GM21515 (cell line): ENCODE measurements around the gene TRABD2A.

Source experiments
- ATAC-seq: cut with Tn5 transposase; IDR thresholded peaks from one replicate; pipeline ENCODE4 v1.9.1; 2021; ENCODE audit not compliant: unreplicated experiment

TRABD2A gene

DNA sequence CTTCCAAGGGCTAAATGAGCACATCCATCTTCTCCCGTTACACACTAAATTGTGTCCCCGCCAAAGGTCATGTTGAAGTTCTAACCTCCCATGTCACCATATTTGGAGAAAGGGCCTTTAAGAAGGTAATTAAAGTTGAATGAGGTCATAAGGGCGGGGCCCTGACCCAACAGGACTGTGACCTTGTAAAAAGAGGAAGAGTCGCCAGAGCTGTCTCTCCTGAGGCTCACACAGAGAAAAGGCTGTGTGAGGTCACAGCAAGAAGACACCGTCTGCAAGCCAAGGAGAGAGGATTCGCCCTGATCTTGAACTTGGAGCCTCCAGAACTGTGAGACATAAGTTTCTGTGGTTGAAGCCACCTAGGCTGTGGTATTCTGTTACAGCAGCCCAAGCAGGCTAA, 24.1 kb downstream of the TRABD2A start:
- no peak for ATAC-seq

DNA sequence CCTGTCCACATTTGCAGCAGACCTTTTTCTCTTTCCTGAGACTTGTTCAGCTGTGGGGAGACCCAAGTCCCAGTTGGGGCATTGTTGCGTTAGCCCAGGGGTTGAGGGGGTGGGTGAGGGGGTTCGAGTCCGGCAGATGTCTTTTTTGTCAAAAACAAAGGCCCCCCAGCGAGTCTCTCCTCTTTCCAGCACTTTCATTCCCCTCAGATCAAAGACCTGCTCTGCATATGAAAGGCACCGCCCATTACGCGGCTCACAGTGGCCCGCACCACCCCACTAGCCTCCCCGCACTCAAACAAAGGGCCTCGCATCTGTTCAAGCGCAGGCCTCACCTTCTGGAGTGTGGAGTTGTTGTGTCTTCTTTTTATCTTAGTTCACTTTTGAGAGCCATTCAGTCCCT, 25.2 kb downstream of the TRABD2A start:
- ATAC-seq: no peak

DNA sequence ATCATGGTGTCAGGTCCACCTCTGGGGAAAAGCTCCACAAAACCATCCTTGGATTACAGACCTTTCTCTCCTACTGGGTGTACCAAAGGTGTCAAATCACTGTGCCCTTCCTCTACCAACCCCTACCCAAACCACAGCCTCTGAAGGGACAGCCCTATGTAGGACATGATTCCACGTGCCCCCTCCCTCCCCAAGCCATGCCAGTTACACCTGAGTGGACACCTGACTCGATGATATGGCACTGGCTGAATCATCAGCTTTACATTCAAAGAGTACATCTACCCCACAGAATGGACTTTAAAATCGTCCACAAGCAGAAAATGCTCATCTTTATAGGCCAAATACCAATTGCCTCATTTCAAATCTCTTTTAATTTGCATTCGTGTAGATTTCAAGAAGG, 26.0 kb downstream of the TRABD2A start:
- ATAC-seq: no peak

DNA sequence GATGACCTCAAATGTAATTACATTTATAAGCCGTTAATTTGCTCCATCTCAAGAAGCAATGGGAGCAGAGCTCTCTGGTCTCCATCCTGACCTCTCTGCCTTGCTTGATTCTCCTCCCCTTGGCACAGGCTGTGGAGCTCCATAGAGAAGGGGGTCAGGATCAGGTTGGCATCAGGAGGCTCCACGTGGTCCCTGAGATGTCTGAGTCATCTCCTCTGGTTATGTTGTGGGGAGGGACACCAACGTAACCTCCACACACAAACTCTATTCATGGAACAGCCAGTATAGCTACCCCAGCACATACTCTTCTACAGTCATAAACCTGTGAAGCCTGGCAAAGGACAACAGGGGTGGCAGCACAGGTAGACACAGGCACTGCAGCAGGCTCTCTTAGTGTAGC, 29.0 kb downstream of the TRABD2A start:
- no peak for ATAC-seq

DNA sequence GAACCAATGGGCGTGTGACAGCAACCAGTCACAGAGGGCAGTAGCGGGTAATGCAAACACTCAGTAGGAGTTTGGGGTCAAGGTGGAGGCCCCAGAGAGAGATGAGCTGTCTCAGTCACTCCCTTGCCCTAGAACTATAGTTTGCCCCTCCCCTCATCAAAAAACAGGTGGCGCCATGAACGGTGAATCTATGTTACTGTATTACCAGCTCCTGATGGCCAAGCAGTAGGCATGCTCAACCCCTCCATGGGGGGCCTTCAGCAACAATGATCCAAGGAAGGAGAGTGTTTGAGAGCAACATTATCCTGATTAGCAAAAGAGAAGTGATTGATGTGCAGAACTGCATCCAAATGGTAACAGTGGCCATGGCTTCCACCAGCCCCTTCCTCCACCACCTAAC, 30.4 kb downstream of the TRABD2A start:
- no peak for ATAC-seq

DNA sequence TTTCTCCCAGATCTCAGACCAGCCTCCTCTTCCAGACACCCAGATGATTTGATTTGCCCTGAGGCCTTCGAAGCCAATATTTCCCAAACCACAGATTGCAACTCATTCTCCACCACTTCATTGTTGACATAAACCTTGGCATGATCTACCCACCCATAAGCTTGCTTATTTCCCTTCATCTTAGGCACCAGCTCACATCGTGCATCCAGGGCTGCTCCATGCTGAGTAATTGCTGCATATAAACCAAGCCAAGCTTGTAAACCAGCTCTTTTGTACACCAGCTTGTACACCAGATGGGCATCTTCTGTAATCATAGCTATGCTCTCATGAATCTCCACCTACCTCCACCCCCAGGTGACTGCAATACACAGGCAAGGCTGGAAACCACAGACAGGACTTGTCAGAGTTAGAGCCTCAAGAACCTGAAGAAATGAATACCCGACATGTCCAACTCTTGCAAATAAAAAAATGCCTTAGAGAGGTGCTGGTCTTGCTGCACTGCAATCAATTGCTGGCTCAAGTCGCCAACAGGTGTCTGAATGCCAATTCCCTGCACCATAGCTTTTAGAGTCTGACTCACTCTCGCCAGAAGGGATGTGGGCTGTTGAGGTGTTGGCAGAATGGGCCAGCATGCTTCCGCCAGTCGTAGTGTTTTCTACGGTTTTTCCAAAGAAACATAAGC, 31.5 kb downstream of the TRABD2A start:
- no peak for ATAC-seq

DNA sequence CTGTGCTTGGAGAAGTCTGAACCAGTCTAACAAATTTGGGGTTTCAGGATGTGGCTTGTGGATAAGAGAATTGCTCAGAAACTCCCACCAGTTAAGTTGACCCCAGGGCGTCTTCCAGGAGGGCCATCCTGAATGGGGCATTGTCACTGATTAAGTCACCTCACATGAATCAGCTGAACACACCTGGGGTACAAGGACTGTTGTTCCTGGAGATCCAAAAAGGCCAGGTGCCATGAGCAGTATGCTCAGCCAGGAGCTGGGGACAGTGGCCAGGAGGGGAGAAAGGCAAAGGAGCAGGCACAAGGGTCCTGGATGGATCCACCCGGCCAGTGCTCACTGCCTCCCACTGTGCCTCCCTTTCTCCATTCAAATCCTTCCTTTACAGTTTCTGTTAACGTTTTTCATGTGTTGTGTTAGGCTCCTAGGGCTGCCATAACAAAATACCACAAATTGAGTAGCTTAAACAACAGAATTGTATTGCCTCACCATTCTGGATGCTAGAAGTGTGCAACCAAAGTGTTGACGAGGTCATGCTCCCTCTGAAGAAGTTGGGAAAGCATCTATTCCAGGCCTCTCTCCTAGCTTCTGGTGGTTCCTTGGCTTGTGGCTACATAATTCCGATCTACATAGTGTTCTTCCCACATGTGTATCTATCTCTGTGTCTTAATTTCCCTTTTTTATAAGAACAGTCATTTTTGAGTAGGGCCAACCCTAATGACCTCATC, 33.4 kb downstream of the TRABD2A start:
- no peak for ATAC-seq

DNA sequence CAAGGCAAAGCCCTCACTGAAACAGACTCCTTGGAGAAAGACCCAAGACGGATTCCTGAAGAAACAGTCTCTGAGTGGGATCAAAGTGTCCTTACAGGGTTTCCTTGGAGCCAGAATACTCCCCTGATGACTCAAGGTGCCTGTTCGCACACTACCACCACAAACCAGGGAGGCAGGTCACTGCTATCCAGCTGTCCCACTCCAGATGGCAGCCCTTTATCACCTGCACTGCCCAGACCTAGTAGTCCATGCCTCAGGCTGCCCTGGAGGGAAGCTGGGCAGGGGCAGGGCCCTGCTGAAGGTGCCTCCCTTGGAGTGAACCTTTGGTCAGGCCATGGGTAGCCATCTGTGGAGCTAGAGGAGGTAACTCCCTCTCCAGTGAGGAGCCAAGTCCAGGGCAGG, 34.1 kb downstream of the TRABD2A start:
- ATAC-seq: no peak

DNA sequence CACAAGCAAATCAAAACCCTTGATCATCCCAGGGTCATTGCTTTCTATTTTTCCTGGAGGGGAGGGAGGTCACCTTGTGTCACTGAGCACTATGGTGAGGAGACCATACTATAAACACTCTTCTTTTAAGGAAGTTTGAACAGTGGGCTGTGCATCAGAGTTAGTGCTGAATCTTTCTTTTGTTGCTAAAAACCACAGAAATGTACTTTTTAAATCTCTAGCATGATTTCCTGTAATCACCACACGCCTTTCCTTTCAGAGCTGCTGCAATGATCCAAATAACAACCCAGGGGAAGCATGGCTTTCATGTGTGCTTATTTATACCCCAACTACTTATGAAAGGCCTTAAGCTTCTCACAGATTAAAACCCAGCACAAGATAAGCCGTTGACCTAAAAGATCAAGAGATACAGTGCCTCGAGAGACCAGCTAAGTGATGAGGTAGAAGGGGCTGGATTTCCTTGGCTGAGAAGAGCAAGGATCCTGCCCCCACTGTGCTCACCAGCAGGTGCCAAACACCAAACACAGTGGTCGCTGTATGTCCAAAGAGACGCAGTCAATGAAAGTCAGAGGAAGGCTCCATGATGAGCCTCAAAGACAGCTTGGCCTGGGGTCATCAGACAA, 34.7 kb downstream of the TRABD2A start:
- no peak for ATAC-seq

DNA sequence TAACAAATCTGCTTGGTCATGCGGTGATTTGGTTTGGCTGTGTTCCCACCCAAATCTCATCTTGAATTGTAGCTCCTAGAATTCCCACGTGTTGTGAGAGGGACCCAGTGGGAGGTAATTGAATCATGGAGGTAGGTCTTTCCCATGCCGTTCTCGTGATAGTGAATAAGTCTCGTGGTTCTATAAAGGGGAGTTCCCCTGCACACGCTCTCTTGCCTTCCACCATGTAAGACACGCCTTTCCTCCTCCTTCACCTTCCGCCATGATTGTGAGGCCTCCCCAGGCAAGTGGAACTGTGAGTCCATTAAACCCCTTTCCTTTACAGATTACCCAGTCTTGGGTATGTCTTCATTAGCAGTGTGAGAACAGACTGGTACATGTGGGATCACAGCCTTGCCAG, 36.7 kb downstream of the TRABD2A start:
- no peak for ATAC-seq

DNA sequence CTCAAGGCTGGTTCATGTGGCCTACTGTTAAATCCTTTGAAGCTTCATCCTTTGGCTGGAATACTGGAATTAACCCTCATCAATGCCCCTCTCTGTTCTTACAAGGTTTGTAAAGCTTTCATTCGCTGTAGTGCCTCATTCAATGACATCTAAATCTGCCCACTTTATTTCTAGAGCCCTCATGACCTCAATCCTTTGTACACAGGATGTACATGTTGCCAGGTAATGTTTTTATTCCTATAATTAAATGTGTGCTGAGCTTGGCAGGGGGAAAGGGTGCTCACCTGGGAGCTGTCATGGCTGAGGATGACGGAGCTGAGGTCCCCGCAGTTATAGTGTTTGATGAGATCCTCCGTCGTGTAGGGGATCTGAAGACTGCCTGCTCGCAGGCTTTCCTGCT, 39.3 kb downstream of the TRABD2A start:
- ATAC-seq: no peak

DNA sequence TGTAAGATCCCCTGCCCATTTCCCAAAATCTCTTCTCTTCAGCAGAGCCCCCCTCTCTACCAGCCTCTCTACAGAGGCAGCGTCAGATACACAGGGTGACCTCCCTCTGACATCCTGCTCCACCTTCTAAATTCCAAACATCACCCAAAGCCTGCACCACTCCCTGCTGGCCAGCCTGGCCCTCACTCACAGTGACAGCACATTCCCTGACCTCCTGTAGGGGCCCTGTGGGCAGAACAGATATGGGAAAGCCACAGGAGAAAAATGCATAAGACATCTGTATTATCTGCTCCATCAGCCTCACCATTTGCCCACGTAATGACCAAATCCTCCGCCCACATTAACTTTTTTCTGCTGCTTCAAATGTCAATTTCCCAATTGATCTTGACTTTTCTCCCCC, 40.6 kb downstream of the TRABD2A start:
- no peak for ATAC-seq

DNA sequence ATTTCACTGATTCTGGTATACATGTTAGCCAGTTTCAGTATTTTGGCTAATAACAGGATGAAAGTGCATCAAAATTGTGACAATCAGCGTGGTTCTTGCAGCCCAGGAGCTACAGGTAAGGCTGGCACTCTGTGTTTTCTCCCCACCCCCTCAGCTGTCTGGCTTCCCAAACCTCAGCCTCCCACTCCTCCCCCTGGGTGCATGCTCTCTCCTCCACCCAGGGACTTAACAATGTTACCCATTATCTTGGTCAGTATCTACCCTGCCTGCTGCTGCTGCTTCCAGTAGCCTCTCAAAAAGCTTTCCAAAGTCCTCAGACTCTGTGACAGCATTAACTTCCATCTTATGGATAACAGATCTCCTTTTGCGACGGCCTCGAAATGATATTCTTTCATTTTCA, 41.0 kb downstream of the TRABD2A start:
- no peak for ATAC-seq

DNA sequence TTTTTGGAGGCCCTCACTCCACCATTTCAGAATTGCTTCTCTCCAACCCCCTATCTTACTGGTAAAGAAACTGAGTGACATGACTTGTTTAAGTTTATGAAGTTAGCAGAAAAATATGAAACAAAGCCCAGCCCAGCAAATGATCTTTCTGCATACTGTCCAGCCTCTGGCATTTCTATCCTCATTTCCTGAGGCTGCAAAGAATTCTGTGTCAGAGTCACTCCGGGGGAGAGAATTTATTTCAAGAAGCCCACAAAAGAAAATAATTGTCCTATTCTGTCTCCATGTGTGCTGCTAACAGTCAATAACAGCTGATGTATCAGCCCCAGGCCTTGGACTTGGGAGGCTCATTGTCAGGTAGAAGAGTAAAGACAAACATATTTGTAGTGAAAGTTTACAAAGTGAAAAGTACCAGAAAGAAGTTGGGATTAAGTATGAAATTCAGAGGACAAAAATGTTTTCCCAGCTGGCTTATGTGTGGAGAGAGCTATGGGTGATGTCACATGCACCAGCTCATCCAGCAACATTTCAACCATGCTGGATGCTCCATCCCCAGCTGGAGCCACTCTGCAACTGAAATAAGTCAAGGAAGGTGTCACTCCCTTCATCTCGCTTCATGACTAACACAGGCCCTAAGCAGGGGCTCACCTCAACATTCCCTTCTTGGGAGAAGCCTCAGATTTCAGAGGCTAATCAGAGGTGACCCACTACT, 42.3 kb downstream of the TRABD2A start:
- no peak for ATAC-seq

DNA sequence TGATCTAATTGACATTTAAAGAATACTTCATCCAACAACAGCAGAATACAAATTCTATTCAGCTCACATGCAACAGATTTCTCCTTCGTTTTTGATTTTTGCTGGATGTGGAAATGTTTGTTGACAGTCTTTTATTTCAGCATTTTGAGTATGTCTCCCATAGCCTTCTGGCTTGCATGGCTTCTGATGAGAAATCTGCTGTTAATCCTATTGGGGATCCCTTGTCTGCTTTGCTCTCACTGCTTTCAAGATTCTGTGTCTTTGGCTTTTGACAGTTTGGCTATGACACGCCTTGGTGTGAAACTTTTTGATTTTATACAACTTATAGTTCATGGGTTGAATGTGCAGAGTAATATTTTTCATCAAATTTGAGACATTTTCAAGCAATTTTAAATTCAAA, 44.7 kb downstream of the TRABD2A start:
- ATAC-seq: no peak

DNA sequence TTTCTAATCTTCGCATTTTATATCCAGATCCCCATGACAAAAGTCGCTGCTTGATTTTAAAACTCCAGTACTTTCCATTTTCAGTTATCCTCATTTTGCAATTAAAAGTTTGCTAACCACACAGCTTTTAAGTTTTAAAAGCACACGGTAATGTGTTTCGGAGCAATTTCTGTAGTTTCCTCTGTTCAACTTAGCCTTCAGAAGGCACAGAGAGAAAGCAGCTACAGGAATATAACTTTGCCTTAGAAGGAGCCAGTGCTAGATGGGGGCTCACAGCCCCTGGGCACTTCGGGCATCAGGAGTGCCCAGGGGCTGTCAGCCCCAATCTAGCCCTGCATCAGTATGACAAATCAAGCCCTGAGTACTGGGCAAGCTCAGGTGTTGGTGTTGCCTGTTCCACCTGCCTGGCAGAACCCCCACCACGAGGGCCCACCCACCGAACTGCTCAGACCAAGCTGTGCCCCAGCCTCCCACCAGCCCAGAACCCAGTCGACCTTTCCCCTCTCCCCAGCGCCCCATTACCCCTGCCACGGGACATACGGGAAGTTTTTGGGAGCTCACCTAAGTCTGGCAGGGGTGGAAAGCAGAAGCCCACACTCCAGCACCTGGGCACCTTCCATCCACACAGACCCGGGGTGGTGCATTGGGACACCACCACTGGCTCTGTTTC, 47.3 kb downstream of the TRABD2A start:
- no peak for ATAC-seq

DNA sequence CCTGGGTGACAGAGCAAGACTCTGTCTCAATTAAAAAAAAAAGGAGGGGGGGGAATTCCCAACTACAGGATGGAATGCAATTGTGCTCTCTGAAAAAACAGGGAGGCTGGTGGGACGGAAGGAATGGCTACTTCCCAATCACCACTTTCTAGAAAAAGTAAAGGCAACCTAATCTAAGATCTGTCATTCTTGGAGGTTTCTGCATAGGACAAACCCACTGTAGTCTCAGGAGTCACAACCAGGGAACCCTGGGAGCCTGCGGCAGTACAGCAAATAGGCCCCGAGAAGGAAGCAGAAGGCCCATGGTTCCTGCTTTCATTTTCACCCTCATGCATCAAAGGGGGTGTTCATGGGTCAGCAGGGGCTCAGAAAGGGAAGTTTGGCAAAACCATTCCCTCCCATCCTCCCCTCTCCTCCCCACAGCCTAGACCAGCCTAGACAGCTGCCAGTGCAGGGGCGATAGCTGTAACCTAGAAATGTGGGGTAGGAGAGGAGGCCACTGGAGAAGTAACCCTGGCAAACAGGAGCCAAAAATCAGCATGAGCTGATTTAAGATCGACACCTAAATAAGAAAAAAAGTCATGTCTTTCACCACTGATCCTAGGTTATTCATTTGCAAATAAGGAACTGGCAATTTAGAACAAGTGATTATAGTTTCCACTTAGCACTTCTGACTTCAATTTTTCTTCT, 48.0 kb downstream of the TRABD2A start:
- peak; percentile 95 for ATAC-seq

DNA sequence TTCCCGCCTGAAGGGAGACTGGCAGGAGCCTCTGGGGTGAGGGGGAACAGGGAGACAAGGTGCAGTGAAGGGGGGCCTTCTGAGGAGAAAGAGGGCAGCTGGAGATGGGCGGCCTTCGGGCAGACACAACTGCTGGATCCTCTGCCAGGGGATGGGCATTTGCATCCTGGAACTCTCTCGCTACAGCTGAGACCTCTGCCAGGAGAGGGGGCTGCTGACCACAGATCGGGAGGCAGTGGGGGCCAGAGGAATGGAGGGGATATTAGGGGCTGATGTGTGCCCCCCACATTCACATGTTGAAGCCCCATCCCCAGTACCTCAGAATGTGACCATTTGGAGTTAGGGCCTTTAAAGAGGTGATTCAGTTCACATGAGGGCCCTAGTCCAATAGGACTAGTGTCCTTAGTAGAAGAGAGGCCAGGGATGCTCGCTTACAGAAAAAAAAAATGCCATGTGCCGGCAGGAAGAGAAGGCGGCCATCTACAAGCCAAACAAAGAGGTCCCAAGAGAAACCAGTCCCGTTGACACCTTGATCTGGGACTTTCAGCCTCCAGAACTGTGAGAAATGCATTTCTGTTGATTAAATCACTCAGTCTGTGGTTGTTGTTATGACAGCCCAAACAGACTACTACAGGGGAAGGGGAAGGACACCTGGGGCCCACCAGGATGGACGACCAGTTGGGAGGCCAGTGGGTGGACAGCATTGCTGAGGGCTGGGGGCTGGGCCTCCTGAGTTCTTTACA, 50.0 kb downstream of the TRABD2A start:
- ATAC-seq: no peak

DNA sequence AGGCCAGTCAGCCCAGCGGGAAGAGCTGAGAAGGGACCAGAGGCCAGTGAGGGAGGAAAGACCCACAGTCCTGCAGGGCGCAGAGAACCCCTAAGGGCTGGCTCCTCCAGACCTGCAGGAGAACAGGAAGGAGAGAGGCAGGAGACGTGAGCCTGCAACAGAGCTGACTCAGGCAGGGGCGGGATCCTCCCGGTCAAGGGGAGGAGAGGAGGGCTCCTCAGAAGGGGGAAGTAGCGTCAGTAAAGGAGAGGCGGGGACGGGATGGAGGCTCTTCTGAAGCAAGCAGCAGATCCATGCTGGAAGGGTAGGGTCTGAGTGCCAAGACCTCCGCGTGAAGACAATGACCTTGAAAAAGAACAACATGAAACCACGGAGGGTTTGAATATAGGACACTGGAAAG, 50.8 kb downstream of the TRABD2A start:
- no peak for ATAC-seq

DNA sequence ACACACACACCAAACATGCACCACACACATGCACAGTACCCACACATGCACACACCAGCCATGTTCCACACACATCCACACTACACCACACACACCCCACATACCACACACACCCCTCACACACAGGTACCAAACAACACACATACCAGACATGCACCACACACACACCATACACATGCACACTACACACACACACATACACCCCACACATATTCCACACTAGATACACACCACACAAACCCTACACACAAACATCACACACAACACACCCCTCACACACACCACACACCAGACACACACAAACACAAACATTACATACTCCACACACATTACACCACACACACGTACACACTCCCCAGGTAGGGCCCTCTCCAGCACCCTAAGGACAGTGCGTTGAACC, 51.2 kb downstream of the TRABD2A start:
- ATAC-seq: no peak
